HepG2 (cell line): ENCODE results near the gene ERF. TPM values are rescaled to one million over a fixed set of nuclear protein-coding genes. Genes with fewer than 3 reads are reported as not detected.

ENCODE experiments used
- AGO2 ChIP-seq: fragments of 200-400 bp; formaldehyde crosslinking; optimal IDR thresholded peaks from 2 replicates; pipeline ENCODE3; 2017; ENCODE audit warnings: mild to moderate bottlenecking, low read depth, low read length, moderate library complexity
- ERF ChIP-seq: IDR thresholded peaks from 2 replicates; pipeline ENCODE4 v1.6.1; 2018; ENCODE audit warnings: missing biosample characterization, missing genetic modification reagents
- GLI4 ChIP-seq: sonication (generic); formaldehyde crosslinking; IDR thresholded peaks from 2 replicates; pipeline ENCODE4 v1.5.1; 2020; ENCODE audit warnings: missing genetic modification reagents, mild to moderate bottlenecking, moderate library complexity, borderline replicate concordance
- HNRNPH1 ChIP-seq: fragments of 200-400 bp; formaldehyde crosslinking; optimal IDR thresholded peaks from 2 replicates; pipeline ENCODE3; 2017; ENCODE audit warnings: mild to moderate bottlenecking, low read depth, low read length
- HNRNPK ChIP-seq: fragments of 200-400 bp; formaldehyde crosslinking; IDR thresholded peaks from 2 replicates; pipeline ENCODE4 v1.6.1; 2018; ENCODE audit warnings: low read length, low read depth, moderate library complexity, mild to moderate bottlenecking; ENCODE audit not compliant: poor library complexity, severe bottlenecking
- KMT2A ChIP-seq: sonication (generic); formaldehyde crosslinking; IDR thresholded peaks from 2 replicates; pipeline ENCODE4 v1.4.0; 2020; ENCODE audit warnings: missing genetic modification reagents
- MTA1 ChIP-seq: sonication (generic); formaldehyde crosslinking; IDR thresholded peaks from 2 replicates; pipeline ENCODE4 v1.4.0; 2020; ENCODE audit warnings: missing genetic modification reagents, mild to moderate bottlenecking, borderline replicate concordance
- NFE2 ChIP-seq: sonication (generic); formaldehyde crosslinking; IDR thresholded peaks from 2 replicates; pipeline ENCODE4 v1.4.0; 2020; ENCODE audit warnings: missing genetic modification reagents
- REL ChIP-seq: sonication (generic); formaldehyde crosslinking; conservative IDR thresholded peaks from 2 replicates; pipeline ENCODE4 v1.8.0; 2022; ENCODE audit warnings: mild to moderate bottlenecking, missing genetic modification reagents, moderate library complexity
- SYNCRIP ChIP-seq: fragments of 200-400 bp; formaldehyde crosslinking; IDR thresholded peaks from 2 replicates; pipeline ENCODE4 v1.6.1; 2018; ENCODE audit warnings: mild to moderate bottlenecking, low read depth, low read length; ENCODE audit not compliant: insufficient read depth
- U2AF1 ChIP-seq: fragments of 200-400 bp; formaldehyde crosslinking; optimal IDR thresholded peaks from 2 replicates; pipeline ENCODE3; 2017; ENCODE audit warnings: mild to moderate bottlenecking, low read depth, low read length
- XBP1 ChIP-seq: sonication (generic); formaldehyde crosslinking; IDR thresholded peaks from 2 replicates; pipeline ENCODE4 v1.5.0; 2020; ENCODE audit warnings: missing genetic modification reagents
- ZBTB20 ChIP-seq: sonication (generic); formaldehyde crosslinking; IDR thresholded peaks from 2 replicates; pipeline ENCODE4 v1.8.1; 2023; ENCODE audit warnings: missing genetic modification reagents, low read depth, mild to moderate bottlenecking, borderline replicate concordance
- ZNF44 ChIP-seq: sonication (generic); formaldehyde crosslinking; IDR thresholded peaks from 2 replicates; pipeline ENCODE4 v1.5.1; 2020; ENCODE audit warnings: mild to moderate bottlenecking, missing genetic modification reagents
- ZNF468 ChIP-seq: sonication (generic); formaldehyde crosslinking; IDR thresholded peaks from 2 replicates; pipeline ENCODE4 v1.8.0; 2022; ENCODE audit warnings: mild to moderate bottlenecking, moderate library complexity, missing genetic modification reagents
- polyA plus RNA-seq, 8 experiments: library from polyadenylated mRNA; depleted of rRNA in 3 of 8; stranded (reverse) in 7 of 8; unstranded in 1 of 8; fragments of >200 nt; fragmentation: Illumina TruSeq in 4 of 8; extraction: Trizol in 4 of 8; gene quantifications; 2 replicates each; pipeline versions ENCODE4 v1.2.1 to v1.2.3, GENCODE V29; 2011 to 2016; ENCODE audit warnings: low read depth in 4 of 8, missing spikeins in 1 of 8, mixed read lengths in 1 of 8; ENCODE audit not compliant: insufficient read depth in 1 of 8
- total RNA-seq, 5 experiments: library from RNA; depleted of rRNA; stranded (reverse); fragments of >200 nt; fragmentation: Illumina TruSeq; extraction: Trizol; gene quantifications; 2 replicates each; pipeline ENCODE4 v1.2.3, GENCODE V29; 2016; ENCODE audit warnings: low read depth in 1 of 5
- TF ChIP-seq, protein P1 (sequence below): IDR thresholded peaks from 2 replicates; pipeline ENCODE4 v1.4.0; 2020; ENCODE audit warnings: mild to moderate bottlenecking, missing genetic modification reagents
- TF ChIP-seq, protein P2 (sequence below): sonication (generic); formaldehyde crosslinking; IDR thresholded peaks from 2 replicates; pipeline ENCODE4 v1.8.1; 2023; ENCODE audit warnings: mild to moderate bottlenecking, moderate library complexity, missing genetic modification reagents
- TF ChIP-seq, protein P3 (sequence below): sonication (generic); formaldehyde crosslinking; IDR thresholded peaks from 2 replicates; pipeline ENCODE4 v1.8.0; 2022; ENCODE audit warnings: mild to moderate bottlenecking, missing genetic modification reagents, moderate library complexity
- TF ChIP-seq, protein P4 (sequence below): sonication (generic); formaldehyde crosslinking; IDR thresholded peaks from 2 replicates; pipeline ENCODE4 v1.5.0; 2020; ENCODE audit warnings: mild to moderate bottlenecking, missing genetic modification reagents

The ERF gene
- total and polyA plus RNA-seq, 2 of the 13 experiments (the other 11 are each of a cell fraction or from before 2014, with no cell fraction given): 67.1 to 69.9 TPM

DNA sequence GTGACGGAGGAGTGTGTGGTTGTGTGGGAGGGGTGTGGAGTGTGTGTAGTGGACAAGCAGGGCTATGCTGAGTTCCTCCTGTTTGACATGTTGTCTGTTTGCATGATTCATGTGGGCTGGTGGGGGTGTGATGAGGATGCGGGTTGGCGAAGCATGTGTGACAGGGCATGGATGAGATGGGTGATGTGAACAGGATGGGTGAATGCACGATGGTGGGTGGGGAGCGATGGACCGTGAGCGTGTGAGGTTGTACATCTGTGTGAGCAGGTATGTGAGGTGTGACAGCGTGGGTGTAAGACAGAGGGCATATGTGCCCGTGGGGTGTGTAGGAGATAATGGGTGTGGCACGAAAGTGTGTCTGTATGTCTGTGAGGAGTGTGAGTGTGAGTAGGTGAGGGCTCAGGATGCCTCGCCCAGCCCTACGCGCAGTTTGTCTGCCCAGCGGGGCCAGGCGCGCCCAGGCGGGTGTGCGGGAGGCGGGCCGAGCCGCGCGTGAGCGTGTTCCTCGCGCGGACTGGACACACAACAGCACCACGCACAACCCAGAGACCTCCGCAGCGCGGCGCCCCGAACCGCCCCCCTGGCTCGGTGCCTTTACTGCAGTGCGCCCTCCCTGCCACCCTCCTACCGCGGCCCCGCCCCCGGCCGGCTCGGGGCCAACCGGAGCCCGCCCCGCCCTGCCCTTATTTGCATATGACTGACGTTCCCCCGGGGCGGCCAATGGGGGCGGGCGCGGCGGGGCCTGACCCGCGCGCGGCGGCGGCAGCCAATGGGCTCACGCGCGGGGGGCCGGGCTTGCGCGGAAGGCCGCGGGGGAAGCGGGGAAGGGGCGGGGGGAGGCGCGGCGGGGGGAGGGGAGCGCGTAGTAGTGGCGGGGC, 28.5 kb upstream of the ERF start (continued):
- TF ChIP-seq ZNF44 (CRISPR knock-in tag) (no peak), AGO2 (peak; percentile 82), MTA1 (CRISPR knock-in tag) (peak; percentile 52; the same call in 1 of the 2 replicates), SYNCRIP (no peak), HNRNPH1 (no peak), ZNF468 (CRISPR knock-in tag) (no peak), XBP1 (CRISPR knock-in tag) (no peak), U2AF1 (no peak), ERF (0 out of 2 replicates have a peak, but pooled peaks have one; percentile 18), NFE2 (no peak), ZBTB20 (CRISPR knock-in tag) (peak; percentile 44; the same call in 1 of the 2 replicates), GLI4 (no peak), REL (CRISPR knock-in tag) (no peak), HNRNPK (no peak), KMT2A (CRISPR knock-in tag) (no peak)
- TF ChIP-seq, protein P1, sequence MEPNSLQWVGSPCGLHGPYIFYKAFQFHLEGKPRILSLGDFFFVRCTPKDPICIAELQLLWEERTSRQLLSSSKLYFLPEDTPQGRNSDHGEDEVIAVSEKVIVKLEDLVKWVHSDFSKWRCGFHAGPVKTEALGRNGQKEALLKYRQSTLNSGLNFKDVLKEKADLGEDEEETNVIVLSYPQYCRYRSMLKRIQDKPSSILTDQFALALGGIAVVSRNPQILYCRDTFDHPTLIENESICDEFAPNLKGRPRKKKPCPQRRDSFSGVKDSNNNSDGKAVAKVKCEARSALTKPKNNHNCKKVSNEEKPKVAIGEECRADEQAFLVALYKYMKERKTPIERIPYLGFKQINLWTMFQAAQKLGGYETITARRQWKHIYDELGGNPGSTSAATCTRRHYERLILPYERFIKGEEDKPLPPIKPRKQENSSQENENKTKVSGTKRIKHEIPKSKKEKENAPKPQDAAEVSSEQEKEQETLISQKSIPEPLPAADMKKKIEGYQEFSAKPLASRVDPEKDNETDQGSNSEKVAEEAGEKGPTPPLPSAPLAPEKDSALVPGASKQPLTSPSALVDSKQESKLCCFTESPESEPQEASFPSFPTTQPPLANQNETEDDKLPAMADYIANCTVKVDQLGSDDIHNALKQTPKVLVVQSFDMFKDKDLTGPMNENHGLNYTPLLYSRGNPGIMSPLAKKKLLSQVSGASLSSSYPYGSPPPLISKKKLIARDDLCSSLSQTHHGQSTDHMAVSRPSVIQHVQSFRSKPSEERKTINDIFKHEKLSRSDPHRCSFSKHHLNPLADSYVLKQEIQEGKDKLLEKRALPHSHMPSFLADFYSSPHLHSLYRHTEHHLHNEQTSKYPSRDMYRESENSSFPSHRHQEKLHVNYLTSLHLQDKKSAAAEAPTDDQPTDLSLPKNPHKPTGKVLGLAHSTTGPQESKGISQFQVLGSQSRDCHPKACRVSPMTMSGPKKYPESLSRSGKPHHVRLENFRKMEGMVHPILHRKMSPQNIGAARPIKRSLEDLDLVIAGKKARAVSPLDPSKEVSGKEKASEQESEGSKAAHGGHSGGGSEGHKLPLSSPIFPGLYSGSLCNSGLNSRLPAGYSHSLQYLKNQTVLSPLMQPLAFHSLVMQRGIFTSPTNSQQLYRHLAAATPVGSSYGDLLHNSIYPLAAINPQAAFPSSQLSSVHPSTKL (CRISPR knock-in tag): peak; percentile 30; the same call in 1 of the 2 replicates
- TF ChIP-seq, protein P2, sequence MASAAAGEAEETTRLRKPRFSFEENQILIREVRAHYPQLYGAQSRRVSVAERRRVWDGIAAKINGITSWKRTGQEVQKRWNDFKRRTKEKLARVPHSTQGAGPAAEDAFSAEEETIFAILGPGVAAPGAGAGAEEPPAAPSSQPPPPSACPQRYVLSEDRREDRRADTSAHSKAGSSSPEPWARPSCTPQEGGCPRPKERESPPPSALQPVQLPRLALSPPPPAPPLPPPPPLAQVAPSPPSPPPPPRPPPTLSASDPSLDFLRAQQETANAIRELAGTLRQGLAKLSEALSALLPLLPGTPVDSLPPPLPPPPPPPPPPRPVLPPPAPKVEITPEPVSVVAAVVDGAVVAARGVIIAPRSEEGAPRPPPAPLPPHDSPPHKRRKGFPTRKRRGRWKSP (CRISPR knock-in tag): no peak
- TF ChIP-seq, protein P3, sequence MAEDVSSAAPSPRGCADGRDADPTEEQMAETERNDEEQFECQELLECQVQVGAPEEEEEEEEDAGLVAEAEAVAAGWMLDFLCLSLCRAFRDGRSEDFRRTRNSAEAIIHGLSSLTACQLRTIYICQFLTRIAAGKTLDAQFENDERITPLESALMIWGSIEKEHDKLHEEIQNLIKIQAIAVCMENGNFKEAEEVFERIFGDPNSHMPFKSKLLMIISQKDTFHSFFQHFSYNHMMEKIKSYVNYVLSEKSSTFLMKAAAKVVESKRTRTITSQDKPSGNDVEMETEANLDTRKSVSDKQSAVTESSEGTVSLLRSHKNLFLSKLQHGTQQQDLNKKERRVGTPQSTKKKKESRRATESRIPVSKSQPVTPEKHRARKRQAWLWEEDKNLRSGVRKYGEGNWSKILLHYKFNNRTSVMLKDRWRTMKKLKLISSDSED (CRISPR knock-in tag): no peak
- TF ChIP-seq, protein P4, sequence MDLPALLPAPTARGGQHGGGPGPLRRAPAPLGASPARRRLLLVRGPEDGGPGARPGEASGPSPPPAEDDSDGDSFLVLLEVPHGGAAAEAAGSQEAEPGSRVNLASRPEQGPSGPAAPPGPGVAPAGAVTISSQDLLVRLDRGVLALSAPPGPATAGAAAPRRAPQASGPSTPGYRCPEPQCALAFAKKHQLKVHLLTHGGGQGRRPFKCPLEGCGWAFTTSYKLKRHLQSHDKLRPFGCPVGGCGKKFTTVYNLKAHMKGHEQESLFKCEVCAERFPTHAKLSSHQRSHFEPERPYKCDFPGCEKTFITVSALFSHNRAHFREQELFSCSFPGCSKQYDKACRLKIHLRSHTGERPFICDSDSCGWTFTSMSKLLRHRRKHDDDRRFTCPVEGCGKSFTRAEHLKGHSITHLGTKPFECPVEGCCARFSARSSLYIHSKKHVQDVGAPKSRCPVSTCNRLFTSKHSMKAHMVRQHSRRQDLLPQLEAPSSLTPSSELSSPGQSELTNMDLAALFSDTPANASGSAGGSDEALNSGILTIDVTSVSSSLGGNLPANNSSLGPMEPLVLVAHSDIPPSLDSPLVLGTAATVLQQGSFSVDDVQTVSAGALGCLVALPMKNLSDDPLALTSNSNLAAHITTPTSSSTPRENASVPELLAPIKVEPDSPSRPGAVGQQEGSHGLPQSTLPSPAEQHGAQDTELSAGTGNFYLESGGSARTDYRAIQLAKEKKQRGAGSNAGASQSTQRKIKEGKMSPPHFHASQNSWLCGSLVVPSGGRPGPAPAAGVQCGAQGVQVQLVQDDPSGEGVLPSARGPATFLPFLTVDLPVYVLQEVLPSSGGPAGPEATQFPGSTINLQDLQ (CRISPR knock-in tag): no peak
